ENCODE results near the gene SMARCA2. TPM values are rescaled to one million over a fixed set of nuclear protein-coding genes. Genes with fewer than 3 reads are reported as not detected.

SMARCA2 gene
- total RNA-seq, 1 donor from 2014 or later: 110 TPM

DNA sequence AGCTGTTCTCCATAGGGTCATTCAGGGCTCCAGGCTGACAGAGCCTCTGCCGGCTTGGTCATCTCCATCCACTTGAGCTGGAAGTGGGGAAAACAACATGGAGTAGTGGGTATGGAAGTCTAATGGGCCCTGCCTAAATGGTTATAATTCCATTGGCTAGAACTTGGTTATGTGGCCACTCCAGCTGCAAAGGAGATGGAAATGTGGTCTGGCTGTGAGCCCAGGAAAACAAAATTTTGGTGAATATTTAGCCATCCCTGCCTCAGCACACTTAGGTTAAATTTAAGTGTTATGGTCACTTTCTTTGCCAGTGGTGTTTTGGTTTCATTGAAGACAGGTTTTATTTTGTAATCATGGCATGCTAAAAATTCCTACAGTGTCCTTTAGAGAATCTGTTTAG lies 112.3 kb downstream of the SMARCA2 start:
- Mint-ChIP-seq H3K27me3 (ENCODE audit: unreplicated experiment) (no peaks in the 10 kb centered on the region), H3K27ac (ENCODE audit: unreplicated experiment) (peak overlapping the region; percentile 45), H3K4me3 (ENCODE audit: unreplicated experiment) (no peak overlapping the region), H3K4me1 (ENCODE audit: unreplicated experiment) (peaks cover 31% of the 10 kb centered on the region), H3K9me3 (ENCODE audit: unreplicated experiment) (no peaks in the 10 kb centered on the region), H3K36me3 (ENCODE audit: unreplicated experiment) (peaks cover 21% of the 10 kb centered on the region)
- DNase-seq (ENCODE audit: extremely low spot score, unreplicated experiment): no peak
- TF ChIP-seq, protein P1, sequence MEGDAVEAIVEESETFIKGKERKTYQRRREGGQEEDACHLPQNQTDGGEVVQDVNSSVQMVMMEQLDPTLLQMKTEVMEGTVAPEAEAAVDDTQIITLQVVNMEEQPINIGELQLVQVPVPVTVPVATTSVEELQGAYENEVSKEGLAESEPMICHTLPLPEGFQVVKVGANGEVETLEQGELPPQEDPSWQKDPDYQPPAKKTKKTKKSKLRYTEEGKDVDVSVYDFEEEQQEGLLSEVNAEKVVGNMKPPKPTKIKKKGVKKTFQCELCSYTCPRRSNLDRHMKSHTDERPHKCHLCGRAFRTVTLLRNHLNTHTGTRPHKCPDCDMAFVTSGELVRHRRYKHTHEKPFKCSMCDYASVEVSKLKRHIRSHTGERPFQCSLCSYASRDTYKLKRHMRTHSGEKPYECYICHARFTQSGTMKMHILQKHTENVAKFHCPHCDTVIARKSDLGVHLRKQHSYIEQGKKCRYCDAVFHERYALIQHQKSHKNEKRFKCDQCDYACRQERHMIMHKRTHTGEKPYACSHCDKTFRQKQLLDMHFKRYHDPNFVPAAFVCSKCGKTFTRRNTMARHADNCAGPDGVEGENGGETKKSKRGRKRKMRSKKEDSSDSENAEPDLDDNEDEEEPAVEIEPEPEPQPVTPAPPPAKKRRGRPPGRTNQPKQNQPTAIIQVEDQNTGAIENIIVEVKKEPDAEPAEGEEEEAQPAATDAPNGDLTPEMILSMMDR (IDR thresholded peaks at IDR 0.05): no peak

DNA sequence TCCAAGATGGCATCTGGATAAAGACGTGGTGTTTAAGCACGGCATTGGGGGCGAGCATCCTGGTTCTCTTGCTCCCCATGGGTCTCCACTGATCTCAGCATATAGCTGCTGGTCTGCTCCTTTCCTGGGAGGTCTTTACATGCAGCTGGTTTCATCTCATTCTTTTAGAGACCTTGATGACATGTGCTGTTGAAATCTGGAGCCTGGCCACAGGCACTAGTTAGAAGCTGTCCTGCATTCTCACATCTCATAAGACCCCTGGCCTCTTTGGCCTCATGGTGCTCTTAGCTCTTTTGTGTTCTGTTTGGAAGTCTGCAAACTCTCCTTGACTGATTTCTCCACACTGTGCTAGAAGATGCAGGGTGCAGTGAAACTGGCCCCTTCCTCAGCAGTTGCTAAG lies 113.0 kb downstream of the SMARCA2 start:
- H3K27ac Mint-ChIP-seq (ENCODE audit: unreplicated experiment): peak overlapping the region; percentile 45
- no peak overlapping the region for H3K4me3 Mint-ChIP-seq (ENCODE audit: unreplicated experiment)
- H3K36me3 Mint-ChIP-seq (ENCODE audit: unreplicated experiment): peaks cover 21% of the 10 kb centered on the region

DNA sequence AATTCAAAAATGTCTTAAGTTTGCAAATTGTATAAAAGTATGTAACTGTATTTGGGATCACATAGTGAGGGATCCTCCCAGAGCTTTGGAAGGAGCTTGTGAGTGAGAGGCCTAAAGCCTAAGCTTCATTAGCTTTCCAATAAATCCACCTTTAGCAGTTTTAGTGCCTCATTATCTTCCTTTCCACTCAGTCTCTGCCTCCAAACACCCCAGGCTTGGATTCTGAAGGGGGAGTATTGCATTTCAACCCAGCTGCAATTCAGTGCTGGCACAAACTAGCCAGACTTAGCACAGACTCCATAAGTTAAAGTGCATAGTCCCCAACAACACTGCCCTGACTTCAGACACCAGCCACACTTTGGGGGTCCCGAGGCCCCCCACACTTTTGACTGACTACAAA lies 113.5 kb downstream of the SMARCA2 start:
- TF ChIP-seq, protein P1 (IDR thresholded peaks at IDR 0.05): no peak
- Mint-ChIP-seq H3K36me3 (ENCODE audit: unreplicated experiment) (peaks cover 19% of the 10 kb centered on the region), H3K4me3 (ENCODE audit: unreplicated experiment) (no peak overlapping the region), H3K4me1 (ENCODE audit: unreplicated experiment) (peaks cover 33% of the 10 kb centered on the region), H3K27me3 (ENCODE audit: unreplicated experiment) (no peaks in the 10 kb centered on the region), H3K27ac (ENCODE audit: unreplicated experiment) (no peak overlapping the region), H3K9me3 (ENCODE audit: unreplicated experiment) (no peaks in the 10 kb centered on the region)
- DNase-seq (ENCODE audit: extremely low spot score, unreplicated experiment): no peak

More for the DNA sequence above, 113.0 kb downstream of the SMARCA2 start:
- TF ChIP-seq, protein P1 (IDR thresholded peaks at IDR 0.05): no peak
- no peak for DNase-seq (ENCODE audit: extremely low spot score, unreplicated experiment)
- Mint-ChIP-seq H3K27me3 (ENCODE audit: unreplicated experiment) (no peaks in the 10 kb centered on the region), H3K4me1 (ENCODE audit: unreplicated experiment) (peaks cover 32% of the 10 kb centered on the region), H3K9me3 (ENCODE audit: unreplicated experiment) (no peaks in the 10 kb centered on the region)

DNA sequence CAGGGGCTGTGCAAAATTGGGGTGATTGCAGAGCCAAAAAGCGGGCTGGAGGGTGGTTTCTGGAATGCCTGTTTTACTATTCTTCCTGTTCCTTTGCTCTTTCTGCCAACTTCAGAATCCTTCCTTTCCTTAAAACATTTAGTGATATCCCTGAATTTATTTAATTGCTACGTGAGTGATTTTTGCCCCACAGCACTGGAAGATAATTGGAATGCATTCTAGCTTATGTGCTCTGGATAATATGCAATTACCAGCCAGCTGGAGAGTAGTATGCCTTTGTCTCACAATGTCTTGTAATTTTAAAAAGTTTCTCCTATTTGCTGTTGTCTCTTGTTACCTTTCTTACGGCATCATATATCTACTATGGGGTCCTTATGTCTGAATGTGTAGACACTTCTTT lies 115.8 kb downstream of the SMARCA2 start:
- DNase-seq (ENCODE audit: extremely low spot score, unreplicated experiment): no peak
- TF ChIP-seq, protein P1 (IDR thresholded peaks at IDR 0.05): no peak
- H3K4me1 Mint-ChIP-seq (ENCODE audit: unreplicated experiment): peaks cover 29% of the 10 kb centered on the region
- no peaks in the 10 kb centered on the region for H3K9me3 Mint-ChIP-seq (ENCODE audit: unreplicated experiment)
- no peaks in the 10 kb centered on the region for H3K27me3 Mint-ChIP-seq (ENCODE audit: unreplicated experiment)
- H3K4me3 Mint-ChIP-seq (ENCODE audit: unreplicated experiment): no peak overlapping the region
- no peak overlapping the region for H3K27ac Mint-ChIP-seq (ENCODE audit: unreplicated experiment)
- peaks cover 11% of the 10 kb centered on the region for H3K36me3 Mint-ChIP-seq (ENCODE audit: unreplicated experiment)

DNA sequence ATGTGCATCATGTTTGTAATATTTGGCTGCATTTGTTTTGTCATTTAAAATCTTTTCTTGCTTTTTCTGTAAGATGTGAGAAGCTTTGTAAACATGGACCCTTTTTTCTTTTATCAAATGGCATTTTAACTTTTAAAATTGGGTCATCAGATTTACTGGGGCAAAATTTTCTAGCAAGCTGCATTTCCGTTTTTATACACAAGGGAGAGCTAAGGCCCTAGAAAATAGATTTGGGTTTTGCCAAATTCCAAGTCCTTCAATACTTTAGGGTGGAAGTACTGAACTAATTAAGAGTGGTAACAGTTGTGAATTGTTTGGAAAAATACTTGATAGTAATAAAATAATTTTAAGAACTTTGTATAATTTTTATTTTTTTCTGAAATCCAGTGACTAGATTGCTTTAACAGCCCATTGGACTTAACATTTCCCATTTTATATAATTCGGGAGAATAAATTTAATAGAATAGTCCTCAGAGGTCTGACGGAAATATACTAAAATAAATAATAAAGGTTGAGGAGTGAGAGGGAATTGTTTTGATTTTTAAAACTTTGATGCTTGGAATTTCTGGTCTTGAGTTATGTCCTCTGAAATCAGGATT lies 117.4 kb downstream of the SMARCA2 start:
- no peak overlapping the region for H3K27ac Mint-ChIP-seq (ENCODE audit: unreplicated experiment)
- H3K36me3 Mint-ChIP-seq (ENCODE audit: unreplicated experiment): peaks cover 15% of the 10 kb centered on the region
- H3K27me3 Mint-ChIP-seq (ENCODE audit: unreplicated experiment): no peaks in the 10 kb centered on the region
- no peaks in the 10 kb centered on the region for H3K9me3 Mint-ChIP-seq (ENCODE audit: unreplicated experiment)
- H3K4me1 Mint-ChIP-seq (ENCODE audit: unreplicated experiment): peaks cover 18% of the 10 kb centered on the region
- DNase-seq (ENCODE audit: extremely low spot score, unreplicated experiment): no peak
- TF ChIP-seq, protein P1 (IDR thresholded peaks at IDR 0.05): peak; percentile 77
- H3K4me3 Mint-ChIP-seq (ENCODE audit: unreplicated experiment): no peak overlapping the region
